T47D (cell line): Measurements from ENCODE around the gene PPHLN1.

Experiments
- DNase-seq, 2 experiments: peaks; one replicate each; pipeline versions ENCODE4 v3.0.0 to v3.0.0-alpha.2; 2011 to 2012; ENCODE audit warnings: low read depth in 1 of 2, low spot score in 1 of 2
- JUND ChIP-seq: IDR thresholded peaks from 2 replicates; pipeline ENCODE4 v1.6.1; 2012; ENCODE audit warnings: low read depth
- in situ Hi-C: cut with HindIII; loops from 2 replicates; pipeline ENCODE4 v1.10.0; 2016; ENCODE audit warnings: low sequenced_read_pairs, low pct_unique_long_range_greater_than_20kb

The PPHLN1 gene

DNA sequence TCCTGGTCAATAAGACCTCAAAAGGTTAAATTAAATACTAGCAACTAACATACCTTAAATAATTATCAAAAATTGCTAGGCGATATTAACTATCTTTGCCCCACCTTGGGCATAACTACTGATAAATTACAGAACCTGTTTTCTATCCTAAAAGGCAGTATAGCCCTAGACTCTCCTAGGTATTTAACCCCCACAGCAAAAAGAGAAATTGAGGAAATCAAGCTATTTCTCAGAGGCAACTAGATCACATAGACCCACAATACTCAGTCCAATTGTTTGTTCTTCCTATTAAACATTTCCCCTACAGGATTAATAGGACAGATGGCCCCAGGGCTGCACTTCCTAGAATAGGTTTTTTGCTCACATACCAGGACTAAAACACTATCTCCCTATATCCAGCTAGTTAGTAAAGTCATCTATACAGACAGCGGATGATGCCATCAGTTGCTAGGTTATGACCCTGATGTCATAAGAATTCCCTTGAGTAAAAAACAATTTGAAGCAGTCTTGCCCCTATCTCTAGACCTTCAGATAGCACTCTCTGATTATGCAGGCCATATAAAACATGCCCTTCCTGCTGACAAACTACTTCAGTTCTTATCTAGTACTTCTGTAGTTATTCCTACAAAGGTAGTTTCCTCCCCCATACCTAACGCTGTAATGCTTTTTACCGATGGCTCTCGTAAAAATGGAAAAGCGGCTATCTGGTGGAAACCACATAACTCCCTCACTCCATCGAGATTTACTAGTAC lies 118.4 kb downstream of the PPHLN1 start:
- TF ChIP-seq JUND, result no peak
- DNase-seq, result no peak
- in situ Hi-C loops, result no loop called here

DNA sequence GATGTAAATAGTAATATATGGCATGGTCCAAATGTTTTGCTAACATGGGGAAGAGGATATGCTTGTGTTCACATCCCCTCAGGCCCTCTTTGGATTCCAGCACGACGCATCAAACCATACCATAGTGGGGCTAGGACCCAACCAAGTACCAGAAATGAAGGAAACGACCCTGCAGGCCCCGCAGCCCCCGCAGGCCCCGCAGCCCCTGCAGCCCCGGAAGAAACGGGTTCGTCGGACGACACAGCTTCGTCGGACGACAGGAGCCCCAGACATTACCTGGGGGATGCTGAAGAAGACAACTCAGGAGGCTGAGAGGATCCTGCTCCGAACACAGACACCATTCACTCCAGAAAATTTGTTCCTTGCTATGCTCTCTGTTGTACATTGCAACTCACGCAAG lies 119.9 kb downstream of the PPHLN1 start:
- in situ Hi-C loops, result no loop called here
- no peak for TF ChIP-seq JUND
- no peak for DNase-seq

DNA sequence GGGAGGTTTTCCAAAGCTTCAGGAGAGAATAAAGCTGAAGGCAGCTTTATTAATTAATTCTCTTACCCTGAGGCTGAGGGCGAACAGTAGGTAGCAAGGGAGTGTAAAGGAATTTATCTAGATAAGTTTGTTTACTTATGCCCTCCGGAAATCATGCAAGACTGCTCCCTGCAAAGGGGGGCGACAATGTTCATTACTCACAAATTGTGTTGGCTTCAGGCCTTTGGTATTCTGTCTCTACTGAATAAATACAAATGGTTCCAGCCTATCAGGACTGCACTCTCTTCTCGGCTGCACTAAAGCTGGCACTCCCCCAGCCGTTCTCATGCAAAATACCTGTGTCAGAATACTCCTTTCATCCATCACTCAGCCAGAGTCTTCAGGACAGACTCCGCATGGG lies 120.8 kb downstream of the PPHLN1 start:
- TF ChIP-seq JUND, result no peak
- in situ Hi-C loops, result no loop called here
- peak in 1 of 2 experiments; percentile 22 for DNase-seq

DNA sequence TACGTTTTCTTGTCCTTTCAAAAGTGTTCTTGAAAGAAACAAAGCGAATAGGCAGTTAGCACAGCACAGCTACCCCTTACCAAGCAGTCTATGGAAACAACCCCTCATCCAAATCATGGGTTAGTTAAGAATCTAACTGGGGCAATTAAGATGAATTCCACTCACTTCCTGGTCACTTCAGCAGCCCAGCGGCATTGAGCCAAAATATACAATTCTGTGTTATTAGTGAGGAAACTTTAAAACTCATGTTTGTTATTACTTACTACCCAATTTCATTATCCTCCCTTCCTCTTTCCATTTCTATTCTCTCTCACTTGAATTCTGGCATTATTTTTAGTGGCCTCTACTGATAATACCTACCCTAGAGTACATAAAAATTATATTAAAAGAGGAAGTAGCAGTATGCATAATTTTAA lies 121.4 kb downstream of the PPHLN1 start:
- in situ Hi-C loops, result no loop called here
- DNase-seq, result no peak
- no peak for TF ChIP-seq JUND

DNA sequence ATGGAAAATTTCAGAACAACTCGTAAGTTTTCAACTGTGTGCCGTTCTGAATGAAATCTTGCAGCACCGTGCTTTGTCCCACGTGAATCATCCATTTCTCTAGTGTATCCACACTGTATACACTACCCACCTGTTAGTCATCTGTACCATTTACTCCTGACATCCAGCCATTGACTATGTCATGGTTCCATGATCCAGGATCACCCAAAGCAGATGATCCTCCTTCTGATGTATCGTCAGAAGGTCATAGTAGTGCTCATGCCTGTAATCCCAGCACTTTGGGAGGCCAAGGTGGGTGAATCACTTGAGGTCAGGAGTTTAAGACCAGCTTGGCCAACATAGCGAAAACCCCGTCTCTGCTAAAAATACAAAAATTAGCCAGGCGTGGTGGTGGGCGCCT lies 122.9 kb downstream of the PPHLN1 start:
- no peak for TF ChIP-seq JUND
- DNase-seq, result no peak
- in situ Hi-C loops, result no loop called here

DNA sequence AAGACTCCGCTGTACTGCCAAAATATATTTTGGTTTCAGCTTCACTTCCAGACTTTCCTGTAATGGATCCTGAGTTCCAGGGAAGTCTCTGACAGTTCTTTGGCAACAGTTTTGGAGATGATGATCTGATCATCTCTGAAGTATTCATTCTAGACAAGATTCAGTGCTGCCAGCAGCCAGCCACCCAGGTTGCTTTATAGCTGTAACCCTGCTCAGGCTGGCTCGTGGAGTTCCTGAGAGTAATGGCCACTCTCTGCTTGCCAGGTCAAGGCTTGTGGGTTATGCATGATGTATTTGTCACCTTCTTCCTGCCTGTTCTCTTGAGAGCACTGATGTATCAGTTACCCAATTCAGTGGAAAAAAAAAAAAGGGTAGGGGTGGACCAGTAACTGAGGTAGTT lies 124.3 kb downstream of the PPHLN1 start:
- in situ Hi-C loops, result no loop called here
- no peak for DNase-seq
- no peak for TF ChIP-seq JUND

DNA sequence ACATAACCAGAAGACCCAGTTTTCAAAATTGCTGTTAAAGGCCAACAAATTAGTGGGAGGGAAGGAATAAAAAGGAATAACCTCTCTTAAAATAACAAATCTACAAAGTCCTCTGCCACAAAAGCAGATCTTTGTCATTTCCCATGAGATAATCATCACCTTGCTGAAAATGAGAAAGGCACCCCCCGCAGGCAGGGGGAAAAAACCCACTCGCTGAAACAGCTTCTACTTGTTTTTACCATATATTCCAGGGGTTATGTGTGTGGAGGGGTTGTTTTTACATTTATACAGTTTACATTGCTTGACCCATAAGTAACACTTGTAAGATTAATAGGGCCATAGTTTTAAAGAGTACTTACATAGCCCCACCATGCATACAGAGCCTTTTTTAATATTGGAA lies 132.6 kb downstream of the PPHLN1 start:
- in situ Hi-C loops, result no loop called here
- no peak for DNase-seq
- TF ChIP-seq JUND, result no peak

DNA sequence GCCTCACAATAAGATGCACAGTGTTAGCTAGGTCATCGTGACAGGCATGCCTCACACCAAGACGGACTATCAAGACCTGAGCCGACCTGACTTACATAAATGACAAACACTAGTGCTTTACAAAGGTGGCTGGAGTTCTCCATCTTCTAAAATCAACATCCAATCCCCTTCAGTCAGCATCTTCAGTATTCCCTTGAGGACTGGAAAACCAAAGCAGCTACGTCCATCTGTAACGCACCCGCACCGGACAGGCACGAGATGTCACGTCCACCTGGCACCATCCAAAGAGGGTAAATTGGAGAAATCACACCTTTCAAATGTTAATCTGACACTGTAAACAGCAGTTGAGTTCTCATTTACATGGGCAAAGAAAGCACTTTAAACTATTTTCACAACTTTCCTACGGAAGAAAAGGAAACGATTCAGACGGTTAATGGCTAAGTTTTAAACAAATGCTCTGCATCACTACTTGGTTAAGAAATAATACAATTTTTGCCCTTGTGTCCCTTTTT lies 133.4 kb downstream of the PPHLN1 start:
- DNase-seq, result no peak
- no peak for TF ChIP-seq JUND
- in situ Hi-C loops, result no loop called here

DNA sequence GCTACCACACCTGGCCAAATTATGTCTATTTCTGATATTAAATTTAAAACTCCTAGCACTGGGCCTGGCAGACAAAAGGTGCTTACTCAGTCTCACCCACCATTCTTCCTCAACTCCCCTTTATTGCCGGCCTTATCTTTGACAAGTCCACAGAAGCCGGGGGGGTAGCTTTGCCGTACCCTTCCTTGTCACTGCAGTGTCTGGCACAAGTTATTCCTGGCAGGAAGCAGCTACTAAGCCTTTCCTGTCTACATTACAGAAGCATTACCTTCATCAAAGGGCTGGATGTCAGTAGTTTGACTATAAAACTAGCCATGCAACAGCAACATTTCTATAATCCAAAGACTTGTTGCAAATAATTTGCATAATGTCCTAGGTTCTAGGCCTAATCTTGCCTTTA lies 136.5 kb downstream of the PPHLN1 start:
- TF ChIP-seq JUND, result no peak
- no peak for DNase-seq
- in situ Hi-C loops, result no loop called here

DNA sequence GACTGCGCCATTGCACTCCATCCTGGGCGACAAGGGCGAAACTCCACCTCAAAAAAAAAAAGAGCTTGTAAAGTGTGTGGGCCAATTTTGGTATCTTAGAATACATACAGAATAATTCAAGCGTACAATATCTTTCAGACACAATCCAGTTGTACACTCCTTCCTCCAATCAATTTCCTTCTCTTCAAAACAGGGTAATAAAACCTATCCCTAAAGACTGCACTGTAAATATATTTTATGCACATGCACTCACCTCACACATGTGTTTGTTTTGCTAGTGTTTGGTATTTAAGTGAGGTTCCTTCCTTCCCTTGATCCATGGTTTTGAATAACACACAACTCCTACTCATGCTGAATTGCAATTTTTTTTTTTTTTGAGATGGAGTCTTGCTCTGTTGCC lies 137.7 kb downstream of the PPHLN1 start:
- in situ Hi-C loops, result no loop called here
- no peak for TF ChIP-seq JUND
- DNase-seq, result no peak

DNA sequence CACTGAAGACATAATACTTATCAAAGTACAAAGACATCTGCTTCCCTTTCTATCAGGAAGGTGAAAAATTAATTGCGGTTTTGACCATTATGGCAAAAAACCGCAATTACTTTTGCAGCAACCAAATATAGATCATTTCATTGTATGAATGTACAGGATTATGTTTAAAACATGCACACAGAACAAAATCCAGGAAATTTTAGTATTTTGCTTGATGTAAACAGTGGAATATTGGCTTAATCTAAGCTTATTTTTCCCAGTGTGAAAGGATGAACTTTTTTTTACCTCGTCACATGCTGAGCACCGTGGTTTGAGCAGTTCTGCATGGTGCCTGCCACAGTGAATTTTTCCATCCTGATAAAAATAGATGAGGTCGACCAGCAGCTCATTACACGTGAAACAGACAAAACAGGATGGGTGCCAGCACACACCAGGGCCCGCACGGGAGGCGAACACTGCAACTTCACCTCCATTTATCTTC lies 142.4 kb downstream of the PPHLN1 start:
- DNase-seq, result no peak
- in situ Hi-C loops, result no loop called here
- no peak for TF ChIP-seq JUND

DNA sequence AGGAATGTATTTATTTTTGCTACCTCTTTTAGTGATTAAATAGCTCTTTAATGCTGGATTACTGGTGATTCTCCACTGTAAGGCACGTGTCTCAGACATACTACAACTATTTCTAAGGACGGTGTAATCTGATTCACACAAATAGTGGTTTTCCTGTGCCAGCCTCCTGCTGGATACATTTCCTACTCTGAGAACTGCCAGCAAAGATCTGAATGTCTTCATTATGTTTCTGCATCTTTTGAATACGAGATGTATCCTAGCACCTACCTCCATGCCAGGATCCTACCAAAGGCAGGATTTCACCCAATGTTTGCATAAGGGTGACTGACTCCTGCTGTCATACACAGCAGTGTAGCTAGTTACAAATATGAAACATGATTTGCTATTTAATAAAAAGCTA lies 143.0 kb downstream of the PPHLN1 start:
- DNase-seq, result no peak
- no peak for TF ChIP-seq JUND
- in situ Hi-C loops, result no loop called here

DNA sequence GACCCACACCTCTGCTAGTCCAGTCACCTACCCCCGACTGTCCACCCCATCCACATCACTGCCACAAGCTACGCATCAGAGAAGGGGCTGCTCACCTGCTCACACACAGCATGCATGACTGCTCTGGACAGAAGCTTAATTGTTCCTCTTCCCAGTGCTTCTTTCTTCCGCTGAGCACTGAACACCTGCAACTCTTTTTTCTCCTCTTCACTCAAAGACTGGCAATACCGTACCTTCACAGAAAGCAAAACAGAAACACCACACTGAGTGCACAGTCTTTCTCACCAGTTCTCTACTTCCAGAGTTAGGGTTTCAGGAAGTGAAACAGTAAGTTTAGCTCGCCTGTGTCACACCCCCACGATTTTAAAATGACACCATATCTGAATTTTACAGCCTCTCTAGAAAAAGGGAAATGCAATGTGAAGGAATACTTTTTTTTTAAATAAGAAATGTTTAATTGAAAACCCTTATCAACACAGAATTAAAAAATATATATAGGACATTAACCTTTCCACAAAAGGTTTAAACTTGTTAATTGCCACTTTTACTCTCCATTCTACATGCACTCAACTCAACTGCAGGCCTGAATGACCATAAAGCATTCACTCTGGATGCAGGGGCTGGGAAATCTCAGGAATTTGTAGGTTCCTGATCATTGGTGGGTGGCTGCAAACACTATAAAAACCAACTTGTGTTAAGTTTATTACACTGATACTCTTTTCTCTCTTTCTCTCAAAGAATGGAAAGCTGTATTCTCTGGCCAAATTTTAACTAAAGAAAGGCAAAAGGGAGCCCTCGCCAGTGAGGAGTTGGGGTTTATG lies 143.6 kb downstream of the PPHLN1 start:
- in situ Hi-C loops, result no loop called here
- no peak for TF ChIP-seq JUND
- no peak for DNase-seq

DNA sequence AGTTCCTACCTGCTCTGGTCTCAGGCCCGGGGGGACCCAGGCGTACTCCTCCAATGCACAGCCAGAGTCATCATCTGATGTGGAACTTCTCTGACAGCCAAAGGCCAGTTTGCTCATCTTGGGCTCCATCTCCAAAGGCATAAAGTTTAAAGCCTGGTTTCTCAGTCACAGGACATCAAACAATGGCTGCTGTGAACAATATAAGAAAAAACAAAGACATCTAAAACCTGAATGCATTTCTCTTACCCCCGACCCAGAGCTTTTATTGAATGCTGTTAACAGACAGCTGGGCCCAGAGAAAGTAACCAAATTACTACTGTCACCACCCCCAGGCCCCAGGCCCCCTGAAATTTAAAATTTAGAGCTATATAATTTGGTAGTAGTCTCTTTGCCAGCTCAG lies 146.4 kb downstream of the PPHLN1 start:
- no peak for DNase-seq

More for the DNA sequence above, 146.4 kb downstream of the PPHLN1 start:
- in situ Hi-C loops, result no loop called here
- TF ChIP-seq JUND, result no peak
